Measurements from ENCODE around the gene ZNF462. TPM values are rescaled to one million over a fixed set of nuclear protein-coding genes. Genes with fewer than 3 reads are reported as not detected.
"Not testable (repeated sequence)": the region's sequence is repeated elsewhere in the genome, so short reads cannot be mapped to it uniquely, and the experiment has no call there.

Gene ZNF462
- total RNA-seq, 1 donor from 2014 or later = 32.1 TPM

DNA sequence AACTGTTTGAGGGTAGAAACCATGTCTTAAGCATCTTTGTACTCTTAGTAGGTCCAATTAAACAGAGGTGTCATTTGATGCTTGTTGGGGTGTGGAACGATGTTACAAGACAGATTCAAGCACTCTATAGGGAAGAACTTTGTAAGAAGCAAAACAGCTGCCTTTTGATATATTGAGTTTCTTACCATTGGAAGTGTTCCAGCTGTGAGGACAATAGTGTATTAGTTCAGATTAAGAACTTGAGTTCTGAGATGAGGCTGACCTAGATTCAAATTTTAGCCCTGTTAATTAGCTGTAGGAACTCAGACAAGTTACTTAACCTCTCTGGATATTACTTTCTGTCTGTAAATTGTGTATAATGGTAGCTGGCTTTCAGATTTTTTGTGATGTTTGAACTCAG lies 19.6 kb upstream of the ZNF462 start:
- Histone ChIP-seq H3K27me3 (ENCODE audit: control insufficient read depth, insufficient read depth, low read length) (no peaks in the 10 kb centered on the region), H3K4me3 (ENCODE audit: low read depth, low read length) (no peak overlapping the region), H3K36me3 (ENCODE audit: control insufficient read depth, insufficient read depth, low read length) (no peaks in the 10 kb centered on the region)
- TF ChIP-seq, protein P1, sequence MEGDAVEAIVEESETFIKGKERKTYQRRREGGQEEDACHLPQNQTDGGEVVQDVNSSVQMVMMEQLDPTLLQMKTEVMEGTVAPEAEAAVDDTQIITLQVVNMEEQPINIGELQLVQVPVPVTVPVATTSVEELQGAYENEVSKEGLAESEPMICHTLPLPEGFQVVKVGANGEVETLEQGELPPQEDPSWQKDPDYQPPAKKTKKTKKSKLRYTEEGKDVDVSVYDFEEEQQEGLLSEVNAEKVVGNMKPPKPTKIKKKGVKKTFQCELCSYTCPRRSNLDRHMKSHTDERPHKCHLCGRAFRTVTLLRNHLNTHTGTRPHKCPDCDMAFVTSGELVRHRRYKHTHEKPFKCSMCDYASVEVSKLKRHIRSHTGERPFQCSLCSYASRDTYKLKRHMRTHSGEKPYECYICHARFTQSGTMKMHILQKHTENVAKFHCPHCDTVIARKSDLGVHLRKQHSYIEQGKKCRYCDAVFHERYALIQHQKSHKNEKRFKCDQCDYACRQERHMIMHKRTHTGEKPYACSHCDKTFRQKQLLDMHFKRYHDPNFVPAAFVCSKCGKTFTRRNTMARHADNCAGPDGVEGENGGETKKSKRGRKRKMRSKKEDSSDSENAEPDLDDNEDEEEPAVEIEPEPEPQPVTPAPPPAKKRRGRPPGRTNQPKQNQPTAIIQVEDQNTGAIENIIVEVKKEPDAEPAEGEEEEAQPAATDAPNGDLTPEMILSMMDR (IDR thresholded peaks at IDR 0.05; ENCODE audit: insufficient read depth, low read length, poor library complexity, severe bottlenecking) = no peak
- DNase-seq (ENCODE audit: low read depth) = no peak

DNA sequence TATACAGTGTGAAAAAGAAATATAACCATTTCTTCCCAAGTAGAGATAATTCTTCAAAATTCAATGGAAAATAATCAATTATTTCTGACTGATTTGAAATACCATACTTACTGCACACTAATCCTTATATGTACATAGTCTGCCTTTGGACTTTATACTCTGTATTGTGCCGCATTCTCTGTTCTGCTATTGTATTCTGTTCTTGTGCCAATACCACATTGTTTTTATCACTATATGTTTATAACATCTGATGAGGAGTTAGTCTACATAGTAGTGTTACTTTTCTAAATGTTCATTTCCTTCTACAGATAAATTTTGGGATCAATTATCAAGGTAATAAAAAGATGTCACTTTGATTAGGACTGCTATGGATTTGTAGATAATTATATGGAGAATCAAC lies 16.7 kb upstream of the ZNF462 start:
- TF ChIP-seq, protein P1 (IDR thresholded peaks at IDR 0.05; ENCODE audit: insufficient read depth, low read length, poor library complexity, severe bottlenecking) = no peak
- Histone ChIP-seq H3K27me3 (ENCODE audit: control insufficient read depth, insufficient read depth, low read length) (no peaks in the 10 kb centered on the region), H3K36me3 (ENCODE audit: control insufficient read depth, insufficient read depth, low read length) (no peaks in the 10 kb centered on the region), H3K4me3 (ENCODE audit: low read depth, low read length) (no peak overlapping the region)
- DNase-seq (ENCODE audit: low read depth) = no peak

DNA sequence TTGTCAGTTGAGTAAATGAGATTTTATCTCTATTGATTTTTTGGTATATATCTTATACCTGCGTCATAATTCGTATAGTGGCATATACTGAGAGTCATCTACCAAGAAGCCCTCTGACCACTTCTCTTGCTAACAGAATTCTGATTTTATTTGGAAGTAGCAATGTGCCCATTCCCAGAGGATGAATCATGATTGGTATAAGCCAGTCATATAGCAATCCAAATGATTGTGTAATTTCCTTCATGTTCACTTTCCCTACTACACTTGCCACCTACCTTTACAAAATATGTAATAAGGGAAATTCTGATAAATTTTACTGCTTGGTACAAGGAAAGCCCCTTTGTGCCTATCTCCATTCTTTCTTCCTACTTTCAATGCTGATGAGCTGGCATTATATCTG lies 16.1 kb upstream of the ZNF462 start:
- TF ChIP-seq, protein P1 (IDR thresholded peaks at IDR 0.05; ENCODE audit: insufficient read depth, low read length, poor library complexity, severe bottlenecking) = no peak
- DNase-seq (ENCODE audit: low read depth) = no peak
- H3K4me3 ChIP-seq (ENCODE audit: low read depth, low read length) = no peak overlapping the region
- H3K36me3 ChIP-seq (ENCODE audit: control insufficient read depth, insufficient read depth, low read length) = no peaks in the 10 kb centered on the region
- no peaks in the 10 kb centered on the region for H3K27me3 ChIP-seq (ENCODE audit: control insufficient read depth, insufficient read depth, low read length)

DNA sequence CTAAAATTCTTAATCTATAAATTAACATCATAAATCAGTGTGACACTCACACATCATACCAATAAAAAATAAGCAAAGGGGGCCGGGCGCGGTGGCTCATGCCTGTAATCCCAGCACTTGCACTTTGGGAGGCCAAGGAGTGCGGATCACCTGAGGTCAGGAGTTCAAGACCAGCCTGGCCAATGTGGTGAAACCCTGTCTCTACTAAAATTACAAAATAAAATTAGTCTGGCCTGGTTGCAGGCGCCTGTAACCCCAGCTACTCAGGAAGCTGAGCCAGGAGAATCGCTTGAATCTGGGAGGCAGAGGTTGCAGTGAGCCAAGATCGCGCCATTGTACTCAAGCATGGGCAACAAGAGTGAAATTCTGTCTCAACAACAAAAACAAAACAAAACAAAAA lies 11.3 kb upstream of the ZNF462 start:
- DNase-seq (ENCODE audit: low read depth); H3K36me3 ChIP-seq (ENCODE audit: control insufficient read depth, insufficient read depth, low read length); H3K27me3 ChIP-seq (ENCODE audit: control insufficient read depth, insufficient read depth, low read length); H3K4me3 ChIP-seq (ENCODE audit: low read depth, low read length): not testable (repeated sequence)

DNA sequence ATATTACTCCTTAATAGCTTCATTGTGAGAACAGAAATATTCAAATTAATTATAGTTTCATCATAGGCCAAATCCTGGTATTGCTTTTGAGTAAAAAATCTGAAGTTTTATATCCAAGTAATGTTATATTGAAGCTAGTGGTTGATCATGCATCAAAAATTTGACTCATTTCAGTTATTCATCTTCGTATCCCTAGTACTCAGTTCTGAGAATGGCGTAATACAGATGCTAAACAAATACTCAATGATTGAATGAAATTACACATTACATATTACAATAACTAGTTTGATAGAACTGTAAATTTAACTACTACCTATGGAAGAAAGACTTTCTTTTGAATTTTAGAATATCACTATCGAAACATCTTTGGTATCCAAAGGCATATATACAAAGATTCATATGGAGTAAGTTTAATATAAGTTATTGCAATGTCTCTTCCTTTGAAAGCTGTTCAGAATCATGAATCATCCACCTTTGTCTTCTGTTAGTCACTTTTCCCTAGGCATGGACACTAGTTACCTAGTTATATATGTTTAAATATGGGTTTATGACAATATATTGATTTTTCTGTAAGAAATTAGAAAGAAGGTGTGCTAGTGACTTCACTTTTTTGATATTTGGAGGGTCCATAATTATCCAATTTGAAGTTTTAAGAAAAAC lies 5.0 kb upstream of the ZNF462 start:
- no peak for DNase-seq (ENCODE audit: low read depth)
- no peak overlapping the region for H3K4me3 ChIP-seq (ENCODE audit: low read depth, low read length)

DNA sequence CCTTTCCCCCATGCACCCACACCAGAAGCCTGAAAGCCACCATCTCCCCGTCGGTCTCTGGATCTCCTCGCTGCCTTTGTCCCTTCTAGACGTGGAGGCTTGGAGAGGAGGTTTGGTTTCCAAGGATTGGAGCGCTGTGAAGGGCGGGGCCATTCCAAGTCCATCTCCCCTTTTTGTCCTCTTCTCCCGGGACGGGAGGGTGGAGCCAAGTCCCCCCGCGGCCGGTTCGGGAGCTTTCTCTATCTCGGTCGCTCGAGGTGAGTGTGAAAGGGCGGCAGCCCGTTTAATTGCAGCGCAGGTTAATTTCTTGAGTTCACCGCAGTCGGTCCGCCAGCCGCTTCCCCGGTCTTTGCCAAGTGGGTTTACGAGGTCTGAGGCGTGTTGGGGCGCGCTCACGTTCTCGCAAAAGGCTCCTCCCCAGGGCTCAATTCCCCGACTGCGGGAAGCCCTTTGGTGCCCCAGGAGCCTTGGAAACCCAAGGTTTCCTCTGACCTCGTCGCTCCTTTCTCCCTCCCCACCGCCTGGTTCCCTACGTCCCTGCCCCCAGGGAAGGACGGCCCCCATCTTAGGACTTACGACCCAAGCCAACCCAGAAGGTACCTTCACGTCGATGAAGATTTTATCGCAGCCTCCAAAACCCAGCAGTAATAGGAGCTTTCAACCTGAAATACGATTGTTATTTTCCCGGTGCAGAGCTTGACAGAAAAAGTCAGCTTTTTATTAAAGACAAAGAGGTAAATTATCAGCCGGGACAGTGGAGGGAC lies 2.8 kb upstream of the ZNF462 start:
- Histone ChIP-seq H3K27me3 (ENCODE audit: control insufficient read depth, insufficient read depth, low read length) (no peaks in the 10 kb centered on the region), H3K36me3 (ENCODE audit: control insufficient read depth, insufficient read depth, low read length) (no peaks in the 10 kb centered on the region), H3K4me3 (ENCODE audit: low read depth, low read length) (peak overlapping the region; percentile 88)
- no peak for DNase-seq (ENCODE audit: low read depth)
- TF ChIP-seq, protein P1 (IDR thresholded peaks at IDR 0.05; ENCODE audit: insufficient read depth, low read length, poor library complexity, severe bottlenecking) = no peak

More for the DNA sequence above, 5.0 kb upstream of the ZNF462 start:
- TF ChIP-seq, protein P1 (IDR thresholded peaks at IDR 0.05; ENCODE audit: insufficient read depth, low read length, poor library complexity, severe bottlenecking) = no peak
- H3K36me3 ChIP-seq (ENCODE audit: control insufficient read depth, insufficient read depth, low read length) = no peaks in the 10 kb centered on the region
- H3K27me3 ChIP-seq (ENCODE audit: control insufficient read depth, insufficient read depth, low read length) = no peaks in the 10 kb centered on the region

Data from kidney epithelial cell (primary cell).